HG03442 (cell line): Measurements from ENCODE around the gene UBALD2.
"Not testable (repeated sequence)": the region's sequence is repeated elsewhere in the genome, so short reads cannot be mapped to it uniquely, and the experiment has no call there.

Experiments
- ATAC-seq: cut with Tn5 transposase; IDR thresholded peaks from one replicate; pipeline ENCODE4 v1.9.1; 2021; ENCODE audit warnings: mild to moderate bottlenecking, moderate library complexity; ENCODE audit not compliant: unreplicated experiment

The UBALD2 gene

GRCh38 chr17:76263896-76264295 is 1.3 kb upstream of the UBALD2 start:
- ATAC-seq, result no peak

GRCh38 chr17:76264425-76264754 is 758 bp upstream of the UBALD2 start:
- ATAC-seq, result no peak

GRCh38 chr17:76265624-76266243 is 586 bp downstream of the UBALD2 start:
- no peak for ATAC-seq

- no peak for ATAC-seq
Observed at GRCh38 chr17:76266244-76266938, 1.2 kb downstream of the UBALD2 start.

- no peak for ATAC-seq
Observed at GRCh38 chr17:76267051-76267576, 2.0 kb downstream of the UBALD2 start.

- ATAC-seq, result not testable (repeated sequence)
Observed at GRCh38 chr17:76267581-76268001, 2.4 kb downstream of the UBALD2 start.

GRCh38 chr17:76268015-76268749 is 3.0 kb downstream of the UBALD2 start:
- ATAC-seq, result no peak

- ATAC-seq, result no peak
Observed at GRCh38 chr17:76268991-76269981, 4.1 kb downstream of the UBALD2 start.

GRCh38 chr17:76270127-76270592 is 5.0 kb downstream of the UBALD2 start:
- no peak for ATAC-seq

- ATAC-seq, result no peak
Observed at GRCh38 chr17:76270770-76271668, 5.9 kb downstream of the UBALD2 start.

GRCh38 chr17:76271669-76272540 is 6.8 kb downstream of the UBALD2 start:
- peak; percentile 43 for ATAC-seq

GRCh38 chr17:76272541-76273444 is 7.6 kb downstream of the UBALD2 start:
- peak; percentile 18 for ATAC-seq

GRCh38 chr17:76273445-76274111 is 8.4 kb downstream of the UBALD2 start:
- no peak for ATAC-seq

GRCh38 chr17:76274112-76274956 is 9.2 kb downstream of the UBALD2 start:
- ATAC-seq, result no peak

GRCh38 chr17:76275382-76276068 is 10.4 kb downstream of the UBALD2 start:
- ATAC-seq, result no peak

GRCh38 chr17:76276069-76276431 is 10.9 kb downstream of the UBALD2 start:
- no peak for ATAC-seq
